A549 (cell line): Measurements from ENCODE around the gene ULK1. TPM values are rescaled to one million over a fixed set of nuclear protein-coding genes. Genes with fewer than 3 reads are reported as not detected.

ENCODE experiments used
- ATAC-seq, 2 experiments: fragments of 200-7000 bp in 1 of 2; fragments of >200 bp in 1 of 2; cut with Nextera tagmentation in 1 of 2; cut with Tn5 transposase in 1 of 2; 3 replicates each; pipeline versions ENCODE4 v1.8.0 to v1.9.1; 2018 to 2020; ENCODE audit warnings: mild to moderate bottlenecking in 1 of 2, moderate library complexity in 1 of 2
- CTCF ChIA-PET: fragments of 300-600 bp; sonication (Branson Sonifier 250); formaldehyde crosslinking; extraction: SDS; loops from one replicate; lab custom pipeline; 2021; ENCODE audit warnings: antibody characterized with exemption, inconsistent platforms; lab: Yijun Ruan, JAX
- POLR2A ChIA-PET: fragments of 350-600 bp; formaldehyde crosslinking; extraction: SDS; loops from one replicate; lab custom pipeline; 2021; ENCODE audit warnings: antibody characterized with exemption, inconsistent platforms; lab: Yijun Ruan, JAX
- DNase-seq, 2 experiments: peaks; one replicate each; pipeline versions ENCODE4 v3.0.0 to v3.0.0-alpha.2; 2011 to 2016; ENCODE audit warnings: low read depth in 1 of 2, low spot score in 1 of 2
- FAIRE-seq: peaks from 2 replicates; lab custom pipeline; 2011; peaks lifted over from hg19 to GRCh38; lab: Jason Lieb, UNC
- H3K27ac ChIP-seq, 2 experiments: fragments of >200 bp; sonication (Bioruptor Twin); formaldehyde crosslinking; 3 replicates each; pipeline ENCODE4 v1.5.1; 2016 to 2017
- H3K4me1 ChIP-seq: fragments of >200 bp; sonication (Bioruptor Twin); formaldehyde crosslinking; 3 replicates; pipeline ENCODE4 v1.6.1; 2016
- H3K4me2 ChIP-seq: fragments of >200 bp; sonication (Bioruptor Twin); formaldehyde crosslinking; 3 replicates; pipeline ENCODE4 v1.6.1; 2016
- H3K4me3 ChIP-seq: fragments of >200 bp; sonication (Bioruptor Twin); formaldehyde crosslinking; 3 replicates; pipeline ENCODE4 v1.5.1; 2016
- H3K9me3 ChIP-seq: fragments of >200 bp; sonication (Bioruptor Twin); formaldehyde crosslinking; 3 replicates; pipeline ENCODE4 v1.6.1; 2016
- CBX2 ChIP-seq: fragments of 200-600 bp; sonication (generic); IDR thresholded peaks from 2 replicates; pipeline ENCODE4 v1.6.1; 2016; ENCODE audit warnings: low read depth, mild to moderate bottlenecking, borderline replicate concordance
- CBX8 ChIP-seq: fragments of 200-600 bp; sonication (generic); IDR thresholded peaks from 2 replicates; pipeline ENCODE4 v1.6.1; 2016
- CEBPB ChIP-seq, 2 experiments: fragments of >200 bp in 1 of 2; sonication (Bioruptor Twin) in 1 of 2; formaldehyde crosslinking in 1 of 2; IDR thresholded peaks; 2 replicates each; pipeline ENCODE4 v1.6.1; 2012 to 2016
- EHF ChIP-seq: fragments of 250-450 bp; sonication (Bioruptor Pico); IDR thresholded peaks from 2 replicates; pipeline ENCODE4 v1.5.0; 2020; ENCODE audit warnings: mild to moderate bottlenecking
- EHMT2 ChIP-seq: fragments of 200-600 bp; sonication (generic); IDR thresholded peaks from 2 replicates; pipeline ENCODE4 v1.6.1; 2016; ENCODE audit warnings: antibody characterized with exemption, low read depth, mild to moderate bottlenecking, moderate library complexity
- FOXS1 ChIP-seq: fragments of 250-450 bp; sonication (Bioruptor Pico); IDR thresholded peaks from 2 replicates; pipeline ENCODE4 v1.5.0; 2020; ENCODE audit warnings: mild to moderate bottlenecking, moderate library complexity
- HMGXB4 ChIP-seq: fragments of 250-450 bp; sonication (Bioruptor Pico); IDR thresholded peaks from 2 replicates; pipeline ENCODE4 v1.5.0; 2021; ENCODE audit warnings: mild to moderate bottlenecking, moderate library complexity, borderline replicate concordance
- HOXB13 ChIP-seq: fragments of 250-450 bp; sonication (Bioruptor Pico); IDR thresholded peaks from 2 replicates; pipeline ENCODE4 v1.5.0; 2020; ENCODE audit warnings: low read depth, mild to moderate bottlenecking, moderate library complexity
- MAX ChIP-seq: IDR thresholded peaks from 2 replicates; pipeline ENCODE4 v1.6.1; 2012
- MAZ ChIP-seq: fragments of 150-350 bp; IDR thresholded peaks from 2 replicates; pipeline ENCODE4 v1.6.1; 2014; ENCODE audit warnings: antibody characterized with exemption, low read depth, low read length, borderline replicate concordance
- NFE2L2 ChIP-seq: fragments of 150-350 bp; conservative IDR thresholded peaks from 2 replicates; pipeline ENCODE4 v1.6.1; 2014; ENCODE audit warnings: low read length
- NPAS2 ChIP-seq: fragments of 250-450 bp; sonication (Bioruptor Pico); IDR thresholded peaks from 2 replicates; pipeline ENCODE4 v1.8.0; 2022; ENCODE audit warnings: mild to moderate bottlenecking, moderate library complexity, borderline replicate concordance
- NR3C1 ChIP-seq: fragments of >200 bp; sonication (Bioruptor Twin); formaldehyde crosslinking; IDR thresholded peaks from 3 replicates; pipeline ENCODE4 v1.6.1; 2017
- PHF8 ChIP-seq: fragments of 200-600 bp; sonication (generic); IDR thresholded peaks from 2 replicates; pipeline ENCODE4 v1.6.1; 2016; ENCODE audit warnings: low read depth, mild to moderate bottlenecking, antibody characterized with exemption, moderate library complexity, borderline replicate concordance
- POLR2AphosphoS2 ChIP-seq: conservative IDR thresholded peaks from 2 replicates; pipeline ENCODE4 v1.6.1; 2012; ENCODE audit warnings: low read length, improper control_type of control experiment, inconsistent platforms
- RFX5 ChIP-seq: fragments of 450-650 bp; IDR thresholded peaks from 2 replicates; pipeline ENCODE4 v1.7.1; 2014; ENCODE audit warnings: antibody characterized with exemption, mild to moderate bottlenecking, moderate library complexity
- SMC3 ChIP-seq: fragments of >200 bp; sonication (Bioruptor Twin); formaldehyde crosslinking; IDR thresholded peaks from 3 replicates; pipeline ENCODE4 v1.6.1; 2018; ENCODE audit warnings: inconsistent platforms
- TFCP2L1 ChIP-seq: fragments of 250-450 bp; sonication (Bioruptor Pico); IDR thresholded peaks from 2 replicates; pipeline ENCODE4 v1.5.0; 2021; ENCODE audit warnings: mild to moderate bottlenecking
- ZFP36 ChIP-seq: fragments of 450-650 bp; IDR thresholded peaks from 2 replicates; pipeline ENCODE4 v1.6.1; 2014; ENCODE audit warnings: borderline replicate concordance; ENCODE audit not compliant: partially characterized antibody
- ZSCAN20 ChIP-seq: fragments of 250-450 bp; sonication (Bioruptor Pico); IDR thresholded peaks from 2 replicates; pipeline ENCODE4 v1.8.0; 2022; ENCODE audit warnings: mild to moderate bottlenecking, moderate library complexity
- WGBS: methylation state at CpG from one replicate; pipeline ENCODE4 v1.1.6; 2017; ENCODE audit errors: missing lambda C conversion rate; 5-methylcytosine and 5-hydroxymethylcytosine counted together
- polyA plus RNA-seq, 4 experiments: library from polyadenylated mRNA; depleted of rRNA in 3 of 4; stranded (reverse); fragments of >200 nt; fragmentation: RNase III in 1 of 4; extraction: RNeasy Plus Mini Kit Qiagen cat#74134 plus additional on column Dnase treatment in 1 of 4; gene quantifications; 2 replicates in 3 of 4; 3 replicates in 1 of 4; pipeline ENCODE4 v1.2.3, GENCODE V29; 2011 to 2017
- TF ChIP-seq, protein P1 (sequence below): fragments of 250-450 bp; sonication (Bioruptor Pico); IDR thresholded peaks from 2 replicates; pipeline ENCODE4 v1.5.0; 2020; ENCODE audit warnings: low read depth, mild to moderate bottlenecking, moderate library complexity
- TF ChIP-seq, protein P2 (sequence below): fragments of >200 bp; sonication (Bioruptor Twin); formaldehyde crosslinking; IDR thresholded peaks from 3 replicates; pipeline ENCODE4 v1.5.1; 2016
- TF ChIP-seq, protein P3 (sequence below): IDR thresholded peaks from 2 replicates; pipeline ENCODE4 v1.6.1; 2012; ENCODE audit warnings: low read depth, borderline replicate concordance

Gene ULK1
- polyA plus RNA-seq, 2 of the 4 experiments (the other 2 are of a cell fraction) = 15.1 to 46.2 TPM

DNA sequence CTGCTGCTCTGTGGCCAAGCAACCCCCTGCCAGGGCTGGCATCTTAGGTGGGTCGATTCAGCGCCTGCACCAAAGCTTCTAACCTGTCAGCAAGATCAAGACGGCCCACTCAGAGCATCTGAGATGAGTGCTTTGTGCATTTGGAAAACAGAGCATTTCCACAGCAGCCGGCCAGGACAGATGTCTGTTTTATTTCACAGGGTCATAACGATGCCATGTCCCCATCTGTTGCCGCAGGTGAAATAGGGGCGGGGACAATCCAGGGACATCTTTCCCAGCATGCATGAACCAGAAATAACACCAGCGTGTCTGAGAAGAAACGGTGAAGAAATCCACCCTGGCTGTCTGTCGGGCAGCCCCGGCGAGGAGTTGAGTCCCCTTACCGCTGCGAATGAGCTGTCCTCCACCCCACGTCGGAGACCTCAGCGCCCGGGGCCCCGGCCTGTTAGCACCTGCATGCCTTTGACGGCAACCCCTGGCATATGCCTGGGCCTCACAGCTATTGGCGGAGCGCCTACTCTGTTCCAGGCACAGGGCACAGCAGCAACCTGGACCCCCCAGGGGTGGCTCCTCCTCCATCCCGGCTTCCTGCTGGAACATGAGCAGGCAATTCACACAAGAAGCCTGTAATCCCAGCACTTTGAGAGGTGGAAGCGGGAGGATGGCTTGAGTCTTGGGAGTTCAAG lies 30.6 kb upstream of the ULK1 start:
- DNase-seq = peak in 1 of 2 experiments; percentile 53
- no peak for FAIRE-seq
- no peak for ATAC-seq
- CTCF ChIA-PET = interaction anchor here (0.7 to 5.1 kb wide), 4 partner anchors 13 to 49 kb away, joined by 3 to 43 read pairs (median 10); no protein-coding TSS in a partner anchor
- Histone ChIP-seq H3K4me2 (peak overlapping the region; percentile 68), H3K4me3 (no peak overlapping the region), H3K4me1 (peaks cover 64% of the 10 kb centered on the region)
- POLR2A ChIA-PET = interaction anchor here (1.3 kb wide), 1 partner anchor 86 kb away, joined by 4 read pairs; the partner anchor contains the start of gene EP400
- WGBS = 75% methylated on average over 24 of the region's 24 CpGs
- TF ChIP-seq HOXB13 (CRISPR knock-in tag) (peak; percentile 24; the same call in 1 of the 2 replicates), EHF (CRISPR knock-in tag) (0 out of 2 replicates have a peak, but pooled peaks have one; percentile 31)
- TF ChIP-seq, protein P1, sequence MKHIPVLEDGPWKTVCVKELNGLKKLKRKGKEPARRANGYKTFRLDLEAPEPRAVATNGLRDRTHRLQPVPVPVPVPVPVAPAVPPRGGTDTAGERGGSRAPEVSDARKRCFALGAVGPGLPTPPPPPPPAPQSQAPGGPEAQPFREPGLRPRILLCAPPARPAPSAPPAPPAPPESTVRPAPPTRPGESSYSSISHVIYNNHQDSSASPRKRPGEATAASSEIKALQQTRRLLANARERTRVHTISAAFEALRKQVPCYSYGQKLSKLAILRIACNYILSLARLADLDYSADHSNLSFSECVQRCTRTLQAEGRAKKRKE = 0 out of 2 replicates have a peak, but pooled peaks have one; percentile 8
- TF ChIP-seq, protein P2, sequence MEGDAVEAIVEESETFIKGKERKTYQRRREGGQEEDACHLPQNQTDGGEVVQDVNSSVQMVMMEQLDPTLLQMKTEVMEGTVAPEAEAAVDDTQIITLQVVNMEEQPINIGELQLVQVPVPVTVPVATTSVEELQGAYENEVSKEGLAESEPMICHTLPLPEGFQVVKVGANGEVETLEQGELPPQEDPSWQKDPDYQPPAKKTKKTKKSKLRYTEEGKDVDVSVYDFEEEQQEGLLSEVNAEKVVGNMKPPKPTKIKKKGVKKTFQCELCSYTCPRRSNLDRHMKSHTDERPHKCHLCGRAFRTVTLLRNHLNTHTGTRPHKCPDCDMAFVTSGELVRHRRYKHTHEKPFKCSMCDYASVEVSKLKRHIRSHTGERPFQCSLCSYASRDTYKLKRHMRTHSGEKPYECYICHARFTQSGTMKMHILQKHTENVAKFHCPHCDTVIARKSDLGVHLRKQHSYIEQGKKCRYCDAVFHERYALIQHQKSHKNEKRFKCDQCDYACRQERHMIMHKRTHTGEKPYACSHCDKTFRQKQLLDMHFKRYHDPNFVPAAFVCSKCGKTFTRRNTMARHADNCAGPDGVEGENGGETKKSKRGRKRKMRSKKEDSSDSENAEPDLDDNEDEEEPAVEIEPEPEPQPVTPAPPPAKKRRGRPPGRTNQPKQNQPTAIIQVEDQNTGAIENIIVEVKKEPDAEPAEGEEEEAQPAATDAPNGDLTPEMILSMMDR = no peak
- TF ChIP-seq, all 56 proteins: peak for 3
- Histone ChIP-seq H3K9me3 (no peaks in the 10 kb centered on the region), H3K27ac (peak overlapping the region; percentile 96)

GRCh38 chr12:131864469-131864868 lies 30.0 kb upstream of the ULK1 start:
- ATAC-seq = no peak
- H3K27ac ChIP-seq = peak overlapping the region; percentile 96
- H3K9me3 ChIP-seq = no peaks in the 10 kb centered on the region
- H3K4me3 ChIP-seq = no peak overlapping the region
- POLR2A ChIA-PET = interaction anchor here (0.7 to 1.6 kb wide), 4 partner anchors 32 to 85 kb away, joined by 4 to 6 read pairs (median 4); partner anchors contain the start of gene EP400
- TF ChIP-seq, protein P3, sequence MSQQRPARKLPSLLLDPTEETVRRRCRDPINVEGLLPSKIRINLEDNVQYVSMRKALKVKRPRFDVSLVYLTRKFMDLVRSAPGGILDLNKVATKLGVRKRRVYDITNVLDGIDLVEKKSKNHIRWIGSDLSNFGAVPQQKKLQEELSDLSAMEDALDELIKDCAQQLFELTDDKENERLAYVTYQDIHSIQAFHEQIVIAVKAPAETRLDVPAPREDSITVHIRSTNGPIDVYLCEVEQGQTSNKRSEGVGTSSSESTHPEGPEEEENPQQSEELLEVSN = no peak
- TF ChIP-seq, protein P1 = no peak
- no peak for TF ChIP-seq ZSCAN20 (CRISPR knock-in tag)
- no peak for TF ChIP-seq NFE2L2
- no peak for TF ChIP-seq ZFP36
- no peak for TF ChIP-seq POLR2AphosphoS2
- TF ChIP-seq EHMT2 = no peak
- TF ChIP-seq, all 56 proteins: peak for 0
- CTCF ChIA-PET = interaction anchor here (1.0 to 3.2 kb wide), 3 partner anchors 14 to 53 kb away, joined by 3 to 17 read pairs (median 4); no protein-coding TSS in a partner anchor
- peaks cover 63% of the 10 kb centered on the region for H3K4me1 ChIP-seq
- 85% methylated on average over 8 of the region's 8 CpGs for WGBS
- FAIRE-seq (no peak), DNase-seq (no peak)
- H3K4me2 ChIP-seq = peak overlapping the region; percentile 62

GRCh38 chr12:131865180-131865875 lies 29.1 kb upstream of the ULK1 start:
- peak; percentile 62 for ATAC-seq
- WGBS = 4% methylated on average over 20 of the region's 20 CpGs
- POLR2A ChIA-PET = interaction anchor here (1.0 to 1.6 kb wide), 3 partner anchors 31 to 84 kb away, joined by 4 to 6 read pairs (median 5); partner anchors contain the start of gene EP400
- Histone ChIP-seq H3K9me3 (no peaks in the 10 kb centered on the region), H3K4me3 (no peak overlapping the region), H3K4me2 (peak overlapping the region; percentile 62), H3K4me1 (peaks cover 66% of the 10 kb centered on the region), H3K27ac (peak overlapping the region; percentile 96)
- peak; percentile 98 for FAIRE-seq
- DNase-seq = peak; percentile 96
- CTCF ChIA-PET = interaction anchor here (0.8 to 3.2 kb wide), 5 partner anchors 15 to 136 kb away, joined by 3 to 17 read pairs (median 4); partner anchors contain the start of gene EP400
- no peak for TF ChIP-seq ZSCAN20 (CRISPR knock-in tag)
- TF ChIP-seq RFX5 = no peak
- TF ChIP-seq MAX = peak; percentile 87
- no peak for TF ChIP-seq SMC3
- TF ChIP-seq EHF (CRISPR knock-in tag) = no peak
- no peak for TF ChIP-seq EHMT2
- TF ChIP-seq NR3C1 = no peak
- TF ChIP-seq CBX2 = no peak
- no peak for TF ChIP-seq CBX8
- no peak for TF ChIP-seq HMGXB4 (CRISPR knock-in tag)
- peak in 1 of 2 experiments; percentile 54; a peak in 1 of 4 replicates for TF ChIP-seq CEBPB (IDR thresholded peaks at IDR 0.05)
- no peak for TF ChIP-seq TFCP2L1 (CRISPR knock-in tag)
- no peak for TF ChIP-seq FOXS1 (CRISPR knock-in tag)
- TF ChIP-seq MAZ = no peak
- TF ChIP-seq PHF8 = no peak
- no peak for TF ChIP-seq NPAS2
